ENCODE results near the gene COPG1.

COPG1 gene

DNA sequence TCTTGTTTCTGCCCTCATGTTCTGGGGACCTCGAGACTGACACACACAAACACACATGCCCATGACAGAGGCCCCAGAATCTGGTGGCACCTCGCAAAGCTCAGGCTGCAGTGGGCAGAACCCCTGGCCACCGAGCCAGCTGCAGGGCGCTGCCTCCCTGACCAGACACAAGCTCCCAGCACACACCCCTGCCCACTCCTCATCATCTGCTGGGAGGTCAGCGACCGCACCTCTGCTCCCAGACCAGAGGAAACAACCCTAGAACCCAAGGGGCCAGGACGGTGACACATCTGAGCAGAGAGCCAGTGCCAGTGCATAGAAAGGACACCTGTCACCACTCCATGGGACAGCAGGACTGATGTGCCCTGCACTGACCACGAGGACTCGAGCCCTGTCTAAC is 72.5 kb downstream of the COPG1 start:
- DNase-seq (ENCODE audit: extremely low read depth, low read depth): no peak
- no peak for TF ChIP-seq CTCF (IDR thresholded peaks at IDR 0.05; ENCODE audit: low read depth, low read length, missing control alignments)

DNA sequence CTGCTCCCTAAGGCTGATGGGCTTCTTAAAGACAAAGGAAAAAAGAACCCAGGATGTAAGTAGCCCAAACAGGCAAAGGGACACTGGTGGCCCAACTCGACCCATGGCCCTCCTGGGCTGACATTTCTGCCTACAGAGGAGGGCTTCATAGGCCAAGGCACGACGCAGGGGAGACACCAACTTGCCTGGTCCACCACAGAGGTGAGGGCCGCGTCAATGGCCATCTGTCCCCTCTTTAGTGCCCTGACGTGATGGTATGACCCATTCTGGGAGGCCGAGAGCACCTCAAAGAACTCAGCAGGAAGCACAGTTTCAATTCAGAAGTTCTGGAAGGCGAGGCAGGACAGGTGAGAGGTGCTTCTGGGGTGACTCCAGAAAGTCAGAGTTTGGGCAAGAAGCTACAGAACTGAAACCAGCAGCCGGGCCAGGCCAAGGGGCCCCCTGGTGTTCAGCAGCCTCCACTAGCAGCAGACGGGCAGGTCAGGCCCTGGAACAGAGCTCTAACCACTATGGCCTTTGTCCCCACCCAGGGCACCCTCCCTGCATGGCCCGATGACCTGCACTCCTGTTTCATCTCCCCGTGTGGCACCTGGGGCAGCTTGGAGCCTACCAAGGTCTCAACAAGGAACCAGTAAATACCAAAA is 74.4 kb downstream of the COPG1 start:
- no peak for DNase-seq (ENCODE audit: extremely low read depth, low read depth)
- no peak for TF ChIP-seq CTCF (IDR thresholded peaks at IDR 0.05; ENCODE audit: low read depth, low read length, missing control alignments)
- no peak overlapping the region for H3K4me3 ChIP-seq (replicated peaks; ENCODE audit: low read depth, low read length)

More for the DNA sequence above, 72.5 kb downstream of the COPG1 start:
- no peak overlapping the region for H3K4me3 ChIP-seq (replicated peaks; ENCODE audit: low read depth, low read length)

DNA sequence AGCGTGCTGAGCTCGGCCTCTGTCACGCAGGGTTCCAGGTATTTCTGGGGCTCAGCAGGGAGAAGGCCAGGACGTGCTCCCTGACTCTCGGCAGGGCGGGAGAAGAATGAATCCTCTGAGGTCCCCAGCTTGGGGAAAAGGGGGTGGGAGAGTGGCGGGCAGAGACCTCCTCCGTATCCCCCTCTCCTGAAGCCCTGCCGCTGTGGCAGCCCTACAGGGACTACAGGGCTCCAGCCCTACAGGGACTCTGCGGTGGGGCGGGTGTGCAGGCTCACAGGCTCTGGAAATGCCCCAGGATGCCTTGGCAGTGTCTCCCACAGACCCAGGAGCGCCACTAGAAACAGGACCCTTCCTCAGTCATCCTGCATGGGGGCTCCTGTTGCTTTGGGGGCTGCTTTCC is 75.4 kb downstream of the COPG1 start:
- TF ChIP-seq CTCF (IDR thresholded peaks at IDR 0.05; ENCODE audit: low read depth, low read length, missing control alignments): no peak
- no peak overlapping the region for H3K4me3 ChIP-seq (replicated peaks; ENCODE audit: low read depth, low read length)
- no peak for DNase-seq (ENCODE audit: extremely low read depth, low read depth)

GRCh38 chr3:129325383-129325782 is 76.0 kb downstream of the COPG1 start:
- TF ChIP-seq CTCF (IDR thresholded peaks at IDR 0.05; ENCODE audit: low read depth, low read length, missing control alignments): no peak
- DNase-seq (ENCODE audit: extremely low read depth, low read depth): no peak
- no peak overlapping the region for H3K4me3 ChIP-seq (replicated peaks; ENCODE audit: low read depth, low read length)

DNA sequence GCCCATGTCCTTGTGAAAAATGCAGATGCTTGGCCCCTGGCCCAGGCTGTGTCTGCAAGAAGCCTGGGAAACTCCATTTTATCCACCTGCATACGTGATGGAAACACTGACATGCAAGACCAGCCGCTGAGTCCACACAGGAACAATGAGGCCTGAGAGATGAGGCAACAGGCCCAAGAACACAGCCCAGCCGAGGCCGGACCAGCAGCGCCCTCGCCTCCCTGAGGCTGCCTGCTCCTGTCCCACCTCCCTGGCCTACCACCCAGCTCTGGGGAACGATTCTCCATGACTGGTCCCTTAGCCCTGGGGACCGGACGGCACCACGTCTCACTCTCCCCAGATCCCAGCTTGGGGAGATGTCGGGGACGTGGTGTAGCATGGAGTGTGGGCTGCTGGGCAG is 76.7 kb downstream of the COPG1 start:
- DNase-seq (ENCODE audit: extremely low read depth, low read depth): no peak
- no peak overlapping the region for H3K4me3 ChIP-seq (replicated peaks; ENCODE audit: low read depth, low read length)
- no peak for TF ChIP-seq CTCF (IDR thresholded peaks at IDR 0.05; ENCODE audit: low read depth, low read length, missing control alignments)

- no peak for DNase-seq (ENCODE audit: extremely low read depth, low read depth)
- no peak overlapping the region for H3K4me3 ChIP-seq (replicated peaks; ENCODE audit: low read depth, low read length)
- no peak for TF ChIP-seq CTCF (IDR thresholded peaks at IDR 0.05; ENCODE audit: low read depth, low read length, missing control alignments)
These were observed 77.2 kb downstream of the COPG1 start for GRCh38 chr3:129326595-129326994.
